Hindlimb muscle (tissue), 1 donor: ENCODE data around the gene NEURL4. TPM values are rescaled to one million over a fixed set of nuclear protein-coding genes. Genes with fewer than 3 reads are reported as not detected.
"Not testable (repeated sequence)": the region's sequence is repeated elsewhere in the genome, so short reads cannot be mapped to it uniquely, and the experiment has no call there.

Experiments
- DNase-seq: peaks from one replicate; pipeline ENCODE4 v3.0.0-alpha.2; 2013
- polyA plus RNA-seq: library from polyadenylated mRNA; unstranded; fragments of 120-200 nt; gene quantifications from one replicate; pipeline ENCODE4 v1.2.1, GENCODE V29; 2013; ENCODE audit not compliant: insufficient read length

NEURL4 gene
- polyA plus RNA-seq, 1 donor, result 23.9 TPM

DNA sequence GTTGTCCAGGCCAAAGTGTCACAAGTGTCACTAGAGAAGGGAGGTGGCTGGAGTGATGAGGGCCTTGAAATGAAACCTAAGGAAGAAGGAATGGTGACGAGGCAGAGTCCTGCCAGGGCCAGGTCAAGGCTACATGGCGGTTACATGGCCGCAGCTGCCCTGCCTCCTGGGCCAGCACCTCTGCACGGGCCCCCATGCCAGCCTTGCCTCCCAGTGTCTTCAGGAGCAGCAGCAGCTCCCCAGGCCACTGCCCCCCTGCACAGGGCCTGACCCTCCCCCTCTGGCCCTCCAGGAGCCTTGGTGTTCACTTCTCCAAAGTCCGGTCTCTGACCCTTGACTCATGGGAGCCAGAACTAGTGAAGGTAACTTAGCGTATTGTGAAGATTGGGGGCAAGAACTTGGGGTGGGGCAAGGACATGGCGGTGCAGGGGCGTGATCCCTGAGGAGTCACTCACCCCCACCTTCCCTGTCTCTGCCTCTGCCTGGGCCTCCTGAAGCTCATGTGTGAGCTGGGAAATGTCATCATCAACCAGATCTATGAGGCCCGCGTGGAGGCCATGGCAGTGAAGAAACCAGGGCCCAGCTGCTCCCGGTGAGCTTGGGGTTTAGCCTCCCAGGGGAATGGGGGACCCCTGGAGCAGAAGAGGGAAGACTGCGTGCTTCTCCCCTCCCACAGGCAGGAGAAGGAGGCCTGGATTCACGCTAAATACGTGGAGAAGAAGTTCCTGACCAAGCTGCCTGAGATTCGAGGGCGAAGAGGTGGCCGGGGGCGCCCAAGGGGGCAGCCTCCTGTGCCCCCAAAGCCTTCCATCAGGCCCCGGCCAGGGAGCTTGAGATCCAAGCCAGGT is 18.7 kb upstream of the NEURL4 start:
- no peak for DNase-seq

- DNase-seq, result no peak
These were observed 17.9 kb upstream of the NEURL4 start for GRCh38 chr17:7346761-7347614.

DNA sequence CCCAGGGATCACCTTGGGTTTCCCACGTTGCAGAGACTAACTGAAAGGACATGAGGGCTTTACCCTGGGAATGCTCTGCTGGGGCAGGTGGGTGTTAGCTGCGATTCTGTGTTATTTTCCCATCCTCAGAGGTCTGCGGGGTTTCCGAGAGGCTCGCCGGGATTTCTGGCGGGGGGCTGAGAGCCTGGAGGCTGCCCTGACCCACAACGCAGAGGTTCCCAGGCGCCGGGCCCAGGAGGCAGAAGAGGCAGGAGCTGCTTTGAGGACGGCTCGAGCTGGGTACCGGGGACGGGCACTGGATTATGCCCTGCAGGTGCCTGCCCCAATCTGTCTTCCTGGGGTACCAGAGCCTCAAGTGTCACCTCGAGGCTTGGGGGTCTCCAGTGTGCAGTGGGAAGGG is 14.1 kb upstream of the NEURL4 start:
- no peak for DNase-seq

DNA sequence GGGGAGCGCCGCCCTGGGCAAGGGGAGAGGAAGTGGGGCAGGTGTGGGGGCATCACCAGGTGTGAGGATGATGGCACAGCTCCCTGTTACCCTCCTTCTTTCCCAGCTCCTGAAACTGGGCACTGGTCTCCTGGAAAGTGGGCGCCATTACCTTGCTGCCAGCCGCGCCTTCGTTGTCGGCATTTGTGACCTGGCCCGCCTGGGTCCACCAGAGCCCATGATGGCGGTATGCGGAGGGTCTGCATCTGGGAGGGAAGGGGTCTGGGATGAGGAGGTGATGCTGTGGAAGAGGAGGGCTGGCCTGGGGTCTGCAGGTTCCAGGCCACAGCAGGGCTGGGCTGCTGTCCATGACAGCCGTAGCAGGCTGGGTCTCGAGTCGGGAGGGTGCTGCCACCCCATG is 12.7 kb upstream of the NEURL4 start:
- no peak for DNase-seq

DNA sequence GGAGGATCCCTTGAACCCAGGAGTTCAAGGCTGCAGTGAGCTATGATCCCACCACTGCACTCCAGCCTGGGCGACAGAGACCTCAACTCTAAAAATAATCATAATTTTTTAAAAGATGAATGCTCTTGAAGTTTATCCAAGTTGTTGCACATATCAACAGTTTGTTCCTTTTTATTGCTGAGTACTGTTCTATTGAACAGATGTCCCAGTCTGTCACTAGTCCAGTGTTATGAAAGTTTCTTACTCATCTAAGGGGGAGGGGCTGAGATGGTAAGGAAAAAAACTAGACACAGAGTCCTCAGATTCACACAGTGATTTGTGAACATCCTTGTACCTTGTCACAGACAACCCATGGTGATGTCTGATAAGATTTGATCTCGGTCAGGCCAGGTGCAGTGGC is 11.0 kb upstream of the NEURL4 start:
- DNase-seq, result no peak

DNA sequence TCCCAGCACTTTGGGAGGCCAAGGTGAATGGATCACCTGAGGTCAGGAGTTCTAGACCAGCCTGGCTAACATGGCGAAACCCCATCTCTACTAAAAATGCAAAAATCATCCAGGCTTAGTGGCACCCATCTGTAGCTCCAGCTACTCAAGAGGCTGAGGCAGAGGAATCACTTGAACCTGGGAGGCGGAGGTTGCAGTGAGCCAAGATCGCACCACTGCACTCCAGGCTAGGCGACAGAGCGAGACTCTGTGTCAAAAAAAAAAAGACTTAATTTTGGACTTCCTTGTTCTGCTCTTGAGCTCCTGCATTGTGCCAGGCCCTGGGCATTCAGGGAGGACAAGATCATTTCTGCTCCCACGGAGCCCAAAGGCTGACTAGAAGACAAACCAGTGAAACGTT is 8.5 kb upstream of the NEURL4 start:
- not testable (repeated sequence) for DNase-seq

- no peak for DNase-seq
These were observed 7.4 kb upstream of the NEURL4 start, which contains the start of gene ACAP1 for GRCh38 chr17:7336240-7337175. Gene ACAP1, plus strand, starts transcription at chr17:7336529. Its CDS starts 206 bp downstream, at chr17:7336735.

DNA sequence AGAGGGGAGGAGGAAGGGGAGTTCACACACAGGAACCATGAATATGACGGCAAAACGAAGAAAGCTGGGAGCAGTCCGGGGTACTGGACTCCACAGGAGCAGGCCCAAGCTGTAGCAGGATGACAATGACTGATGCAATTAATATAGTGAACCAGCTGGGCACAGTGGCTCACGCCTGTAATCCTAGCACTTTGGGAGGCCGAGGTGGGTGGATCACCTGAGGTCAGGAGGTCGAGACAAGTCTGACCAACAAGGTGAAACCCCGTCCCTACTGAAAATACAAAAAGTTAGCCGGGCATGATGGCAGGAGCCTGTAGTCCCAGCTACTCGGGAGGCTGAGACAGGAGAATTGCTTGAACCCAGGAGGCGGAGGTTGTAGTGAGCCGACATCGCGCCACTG is 6.6 kb upstream of the NEURL4 start:
- not testable (repeated sequence) for DNase-seq

- DNase-seq, result no peak
These were observed 5.9 kb upstream of the NEURL4 start for GRCh38 chr17:7334938-7335538.

- not testable (repeated sequence) for DNase-seq
These were observed 3.5 kb upstream of the NEURL4 start for GRCh38 chr17:7332600-7333069.

DNA sequence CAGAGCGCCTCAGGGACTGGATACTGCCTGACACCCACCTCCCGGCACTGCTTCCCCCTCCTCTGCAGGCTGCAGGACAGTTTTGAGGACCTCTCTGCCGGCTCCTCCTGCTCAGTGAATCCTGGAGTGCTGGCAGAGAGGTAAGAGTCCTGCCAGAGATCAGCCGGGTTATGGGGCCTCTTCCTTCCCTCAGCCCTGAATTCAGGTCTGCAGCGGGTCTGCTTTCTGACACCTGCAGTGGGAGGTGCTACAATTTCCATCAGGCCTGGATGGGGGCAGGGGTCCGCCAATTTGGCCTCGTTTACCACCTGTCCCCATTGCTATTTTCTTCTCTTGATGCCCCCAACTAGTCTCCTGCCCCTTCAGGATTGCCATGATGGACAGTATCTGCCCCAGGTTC is 3.0 kb upstream of the NEURL4 start:
- no peak for DNase-seq

- DNase-seq, result no peak
These were observed 1.5 kb upstream of the NEURL4 start for GRCh38 chr17:7330638-7331015.

- peak; percentile 90 for DNase-seq
These were observed 982 bp upstream of the NEURL4 start for GRCh38 chr17:7329997-7330637.

GRCh38 chr17:7329374-7329996 is 350 bp upstream of the NEURL4 start:
- peak; percentile 99 for DNase-seq

GRCh38 chr17:7328009-7328408 is 1.1 kb downstream of the NEURL4 start:
- DNase-seq, result no peak

- no peak for DNase-seq
These were observed 1.6 kb downstream of the NEURL4 start for GRCh38 chr17:7327501-7327900.

DNA sequence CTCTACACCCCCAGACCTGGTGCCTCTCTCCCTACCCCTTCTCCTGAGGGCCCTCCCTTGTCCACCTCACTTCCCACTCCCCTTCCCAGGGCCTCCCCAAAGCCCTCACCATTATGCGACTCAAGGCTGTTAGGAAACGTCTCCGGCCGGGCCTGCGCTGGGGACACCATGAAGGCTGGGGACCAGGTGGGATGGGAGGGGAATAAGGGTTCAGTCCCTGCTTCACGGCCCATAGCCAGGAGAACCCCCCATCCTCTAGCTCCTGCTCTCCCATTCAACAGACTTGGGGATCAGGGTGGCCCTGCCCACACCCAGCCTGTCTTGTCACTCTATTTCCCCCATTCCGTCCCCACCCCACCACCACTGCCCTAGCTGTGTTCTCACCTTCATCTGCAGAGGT is 2.1 kb downstream of the NEURL4 start:
- no peak for DNase-seq

- no peak for DNase-seq
These were observed 2.9 kb downstream of the NEURL4 start for GRCh38 chr17:7326186-7326585.

- no peak for DNase-seq
These were observed 4.1 kb downstream of the NEURL4 start for GRCh38 chr17:7325031-7325528.

DNA sequence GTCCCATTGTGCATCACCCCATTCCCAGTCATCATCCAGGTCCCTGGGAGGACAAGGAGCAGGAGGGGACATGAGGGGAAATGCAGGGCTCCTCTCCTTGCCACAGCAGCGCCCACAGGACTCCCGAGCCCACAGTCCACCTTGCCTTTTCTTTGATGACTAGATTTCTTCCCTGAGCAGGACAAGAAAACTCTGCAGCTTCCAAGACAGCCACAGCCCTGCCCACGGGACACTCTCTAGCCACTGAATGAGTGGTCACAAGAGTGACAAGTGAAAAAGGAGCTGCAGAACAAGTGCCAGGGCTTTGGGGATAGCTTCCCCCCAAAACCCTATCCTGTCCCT is 4.7 kb downstream of the NEURL4 start:
- no peak for DNase-seq
